GM21360 (cell line): ENCODE results near the gene TAGLN2.
"Not testable (repeated sequence)": the region's sequence is repeated elsewhere in the genome, so short reads cannot be mapped to it uniquely, and the experiment has no call there.

Experiments
- ATAC-seq: cut with Tn5 transposase; IDR thresholded peaks from one replicate; pipeline ENCODE4 v1.9.1; 2021; ENCODE audit warnings: mild to moderate bottlenecking, moderate library complexity; ENCODE audit not compliant: unreplicated experiment

Gene TAGLN2

DNA sequence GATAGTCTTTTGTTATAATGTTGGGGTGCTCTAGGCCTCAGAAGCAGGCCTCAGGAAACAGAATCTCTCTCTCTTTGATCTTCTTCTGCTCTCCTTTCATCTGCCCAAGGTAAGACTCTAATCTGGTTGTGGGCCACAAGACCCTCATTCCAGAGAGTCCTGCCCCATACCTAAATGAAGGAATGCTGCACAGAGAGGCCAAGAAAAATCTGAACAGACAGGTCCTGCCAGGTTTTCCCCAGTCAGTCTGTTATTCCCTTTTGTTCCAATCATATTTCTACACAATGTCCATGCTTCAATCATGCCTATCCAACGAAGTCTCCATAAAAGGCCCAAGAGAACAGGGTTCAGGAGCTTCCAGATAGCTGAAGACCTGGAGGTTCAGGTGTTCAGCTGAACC is 18.3 kb downstream of the TAGLN2 start:
- no peak for ATAC-seq

DNA sequence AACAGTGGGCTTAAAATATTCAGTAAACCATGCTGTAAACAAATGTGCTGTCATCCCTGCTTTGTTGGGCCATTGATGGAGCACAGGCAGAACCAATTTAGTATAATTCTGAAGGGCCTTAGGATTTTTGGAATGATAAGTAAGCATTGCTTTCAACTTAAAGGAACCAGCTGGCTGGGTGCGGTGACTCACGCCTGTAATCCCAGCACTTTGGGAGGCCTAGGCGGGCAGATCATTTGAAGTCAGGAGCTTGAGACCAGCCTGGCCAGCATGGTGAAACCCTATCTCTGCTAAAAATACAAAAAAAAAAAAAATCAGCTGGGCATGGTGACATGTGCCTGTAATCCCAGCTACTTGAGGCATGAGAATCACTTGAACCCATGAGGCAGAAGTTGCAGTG is 21.3 kb downstream of the TAGLN2 start:
- ATAC-seq = not testable (repeated sequence)

DNA sequence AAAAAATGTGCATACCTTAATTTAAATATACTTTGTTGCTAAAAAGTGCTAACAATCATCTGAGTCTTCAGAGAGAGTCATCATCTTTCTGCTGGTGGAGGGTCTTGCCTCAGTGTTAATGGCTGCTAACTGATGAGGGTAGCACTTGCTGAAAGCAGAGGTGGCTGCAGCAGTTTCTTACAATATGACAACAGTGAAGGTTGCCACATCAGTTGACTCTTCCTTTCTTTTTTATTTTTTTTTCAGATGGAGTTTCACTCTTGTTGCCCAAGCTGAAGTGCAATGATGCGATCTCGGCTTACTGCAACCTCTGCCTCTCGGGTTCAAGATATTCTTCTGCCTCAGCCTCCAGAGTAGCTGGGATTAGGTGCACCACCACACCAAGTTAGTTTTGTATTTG is 22.8 kb downstream of the TAGLN2 start:
- no peak for ATAC-seq

GRCh38 chr1:159900755-159901360 is 24.4 kb downstream of the TAGLN2 start:
- ATAC-seq = no peak

GRCh38 chr1:159900086-159900680 is 25.1 kb downstream of the TAGLN2 start, which contains the start of gene CFAP45:
Gene CFAP45 (minus strand): TSS chr1:159900165. CDS start chr1:159900098, 67 bp downstream.
- ATAC-seq = no peak

DNA sequence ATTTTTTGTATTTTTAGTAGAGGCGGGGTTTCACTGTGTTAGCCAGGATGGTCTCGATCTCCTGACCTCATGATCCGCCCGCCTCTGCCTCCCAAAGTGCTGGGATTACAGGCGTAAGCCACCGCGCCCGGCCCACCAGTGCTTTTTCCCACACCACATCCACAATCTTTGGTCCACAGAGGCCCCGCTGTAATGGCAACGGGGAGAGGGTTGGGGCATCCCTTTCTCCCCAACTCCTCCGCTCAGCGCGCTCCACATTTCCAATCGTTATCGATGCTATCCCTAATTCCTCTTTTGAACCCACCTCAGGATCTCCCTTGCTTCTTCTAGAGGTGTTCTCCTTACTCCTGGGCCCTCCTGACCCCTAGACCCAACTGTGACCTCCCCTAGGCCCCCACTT is 25.7 kb downstream of the TAGLN2 start:
- ATAC-seq = not testable (repeated sequence)

DNA sequence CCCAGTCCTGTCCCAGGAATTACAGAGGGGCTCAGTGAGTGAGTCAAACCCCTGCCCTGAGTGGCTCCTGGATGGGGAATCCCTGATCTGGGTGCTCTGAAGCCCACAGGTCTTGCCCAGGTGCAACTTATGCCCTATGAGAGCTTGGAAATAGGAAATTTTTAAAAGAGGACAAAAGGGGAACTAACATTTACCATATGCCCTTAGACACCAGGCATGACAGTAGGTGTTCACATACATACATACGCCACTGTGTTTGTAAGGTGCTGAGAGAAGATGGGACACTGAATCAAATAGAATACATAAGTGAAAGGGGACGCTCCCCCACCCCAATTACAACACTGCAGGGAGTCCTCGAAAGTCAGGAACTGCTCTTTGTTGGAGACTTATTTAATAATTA is 26.8 kb downstream of the TAGLN2 start:
- ATAC-seq = no peak

- ATAC-seq = no peak
Observed at GRCh38 chr1:159897962-159898361, 27.3 kb downstream of the TAGLN2 start.

DNA sequence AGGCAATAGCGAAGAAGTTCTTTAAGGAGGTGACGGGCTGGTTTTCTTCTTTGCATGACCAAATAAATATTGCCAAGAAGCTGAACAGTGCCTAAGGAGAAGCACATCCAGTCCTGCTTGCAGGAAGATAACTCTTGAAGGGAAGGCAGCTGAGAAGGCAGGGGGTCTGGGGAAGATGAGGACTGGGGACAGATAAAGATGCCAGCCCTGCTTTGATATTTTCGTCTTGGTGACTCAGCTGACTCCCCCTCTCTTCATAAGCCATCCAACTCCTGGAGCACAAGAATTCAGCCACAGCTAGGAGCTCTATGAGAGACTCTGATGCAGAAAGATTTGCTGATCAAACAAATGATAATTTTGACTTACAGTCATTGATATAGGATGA is 28.8 kb downstream of the TAGLN2 start:
- ATAC-seq = no peak

DNA sequence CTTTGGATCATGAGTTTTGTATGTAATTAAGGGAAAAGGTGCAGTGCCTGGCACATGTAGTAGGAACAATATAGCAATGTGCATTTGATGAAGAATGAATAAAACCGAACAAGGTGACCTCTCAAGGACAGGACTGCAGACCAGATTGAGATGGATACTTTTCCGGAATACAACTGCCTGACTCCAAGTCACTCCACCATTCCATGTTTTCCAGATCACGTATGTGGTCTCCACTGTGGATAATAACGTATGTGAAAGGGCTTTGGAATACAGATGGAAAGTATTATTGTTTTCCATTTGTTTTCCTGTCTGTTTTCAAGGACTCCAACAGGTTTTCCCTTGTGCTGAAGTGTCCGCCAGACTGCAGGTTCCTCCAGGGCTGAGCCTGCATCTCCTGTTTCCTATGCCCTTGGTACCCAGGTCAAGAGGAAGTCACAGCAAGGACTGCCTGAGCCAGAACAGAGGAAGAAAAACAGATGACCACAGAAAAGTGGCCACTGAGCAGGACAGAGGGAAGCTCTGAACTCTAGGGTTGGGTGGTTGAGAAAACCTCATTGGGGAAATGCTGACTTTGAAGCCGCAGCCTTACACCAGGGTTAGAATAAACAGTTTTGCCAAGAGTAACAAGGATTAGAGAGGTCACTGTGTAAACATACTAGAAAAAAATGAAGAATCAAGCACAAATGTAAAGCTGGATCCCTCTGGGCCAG is 29.3 kb downstream of the TAGLN2 start:
- ATAC-seq = no peak

- ATAC-seq = no peak
Observed at GRCh38 chr1:159895286-159895685, 30.0 kb downstream of the TAGLN2 start.

GRCh38 chr1:159892944-159893343 is 32.4 kb downstream of the TAGLN2 start:
- ATAC-seq = no peak

GRCh38 chr1:159891275-159892157 is 33.8 kb downstream of the TAGLN2 start:
- no peak for ATAC-seq

DNA sequence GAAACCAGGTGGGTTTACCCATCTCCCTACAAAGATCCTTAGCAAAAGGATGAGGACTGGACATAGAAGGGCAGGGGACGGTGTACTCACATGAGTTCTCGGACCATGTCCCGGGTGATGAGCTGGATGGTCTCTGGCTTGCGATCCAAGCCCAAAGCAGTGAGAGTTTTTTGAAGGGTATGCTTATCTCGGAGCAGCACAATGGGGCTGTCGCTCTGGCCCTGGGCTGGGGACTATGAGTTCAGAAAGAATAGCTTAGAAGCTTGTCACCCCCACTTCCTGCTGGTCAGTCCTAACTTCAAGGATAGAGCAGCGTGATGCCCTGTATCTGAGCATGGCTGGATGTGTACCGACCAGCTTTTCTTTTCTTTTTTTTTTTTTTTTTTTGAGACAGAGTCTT is 34.9 kb downstream of the TAGLN2 start:
- ATAC-seq = no peak

DNA sequence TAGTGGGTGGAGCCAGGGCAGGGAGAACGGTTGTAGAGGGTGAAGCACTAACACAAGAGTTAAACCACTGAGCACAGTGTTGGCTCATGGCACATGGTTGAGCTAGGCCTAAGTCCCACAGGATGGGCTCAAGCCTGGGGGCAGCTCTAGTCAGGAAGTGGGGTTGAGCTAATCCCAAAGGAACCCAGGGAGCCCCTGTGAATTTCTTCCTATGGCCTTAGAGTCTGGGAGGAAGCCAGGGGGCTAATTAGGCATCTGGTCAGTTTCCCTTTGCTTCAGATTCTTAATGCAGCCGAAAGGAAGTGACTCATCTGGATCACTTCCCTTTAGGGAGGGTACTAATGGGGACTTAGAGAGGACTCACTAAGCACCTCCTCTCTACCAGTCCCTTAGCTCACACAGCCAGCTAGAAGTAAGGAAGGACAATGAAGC is 35.5 kb downstream of the TAGLN2 start:
- ATAC-seq = peak; percentile 89

DNA sequence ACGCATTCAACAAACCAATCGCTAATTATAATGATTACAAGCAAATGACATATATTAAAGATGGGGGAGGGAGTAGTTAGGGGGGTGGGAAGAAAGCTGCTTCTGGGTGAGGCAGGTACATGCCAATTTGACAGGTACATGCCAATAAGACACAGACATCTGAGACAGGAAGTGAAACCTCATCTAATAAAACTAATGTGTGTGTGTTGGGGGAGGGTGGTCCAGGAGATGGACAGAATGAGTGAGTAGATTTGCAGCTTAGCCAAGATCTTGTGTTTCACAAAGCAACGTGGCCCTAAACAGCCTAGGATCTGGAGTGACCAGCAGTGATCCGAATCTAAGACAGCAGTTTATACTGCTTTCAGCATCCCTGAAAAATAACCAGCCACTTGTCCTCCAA is 36.1 kb downstream of the TAGLN2 start:
- ATAC-seq = no peak

DNA sequence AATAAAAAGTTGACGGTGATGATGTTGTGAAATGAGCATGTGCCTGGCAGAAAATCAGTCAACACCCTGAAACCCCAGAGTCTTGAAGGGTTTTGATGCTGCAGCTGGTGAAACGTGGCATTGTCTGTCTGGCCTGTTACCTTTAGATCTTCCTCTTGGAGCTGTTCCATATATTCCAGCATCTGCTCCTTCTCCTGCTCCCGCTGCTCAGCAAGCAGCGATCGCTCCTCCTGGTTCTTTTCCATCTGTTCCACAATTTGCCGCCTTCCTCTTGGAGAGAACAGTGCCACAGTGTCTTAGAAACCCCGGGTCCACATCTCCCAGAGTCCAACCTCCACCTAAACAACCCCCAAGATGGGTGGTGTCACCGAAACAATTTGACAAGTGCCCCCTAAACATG is 41.0 kb downstream of the TAGLN2 start:
- ATAC-seq = no peak

DNA sequence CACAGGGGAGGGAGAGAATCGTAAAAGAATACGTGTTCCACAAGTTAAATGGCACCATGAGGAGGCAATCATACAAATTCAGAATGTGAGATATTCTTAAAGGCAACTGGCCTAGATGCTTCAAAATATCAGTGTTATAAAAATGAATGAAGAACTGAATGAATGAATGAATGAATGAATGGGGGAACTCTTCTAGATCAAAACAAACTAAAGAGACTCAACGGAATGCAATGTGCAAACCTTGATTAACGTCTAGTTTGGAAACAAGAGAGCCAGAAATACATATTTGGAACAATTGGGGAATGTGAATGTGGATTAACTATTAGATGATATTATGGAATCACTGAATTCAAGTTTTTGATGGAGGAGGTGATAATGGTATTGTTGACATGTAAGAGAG is 42.2 kb downstream of the TAGLN2 start:
- no peak for ATAC-seq

- no peak for ATAC-seq
Observed at GRCh38 chr1:159882527-159882862, 42.8 kb downstream of the TAGLN2 start.

DNA sequence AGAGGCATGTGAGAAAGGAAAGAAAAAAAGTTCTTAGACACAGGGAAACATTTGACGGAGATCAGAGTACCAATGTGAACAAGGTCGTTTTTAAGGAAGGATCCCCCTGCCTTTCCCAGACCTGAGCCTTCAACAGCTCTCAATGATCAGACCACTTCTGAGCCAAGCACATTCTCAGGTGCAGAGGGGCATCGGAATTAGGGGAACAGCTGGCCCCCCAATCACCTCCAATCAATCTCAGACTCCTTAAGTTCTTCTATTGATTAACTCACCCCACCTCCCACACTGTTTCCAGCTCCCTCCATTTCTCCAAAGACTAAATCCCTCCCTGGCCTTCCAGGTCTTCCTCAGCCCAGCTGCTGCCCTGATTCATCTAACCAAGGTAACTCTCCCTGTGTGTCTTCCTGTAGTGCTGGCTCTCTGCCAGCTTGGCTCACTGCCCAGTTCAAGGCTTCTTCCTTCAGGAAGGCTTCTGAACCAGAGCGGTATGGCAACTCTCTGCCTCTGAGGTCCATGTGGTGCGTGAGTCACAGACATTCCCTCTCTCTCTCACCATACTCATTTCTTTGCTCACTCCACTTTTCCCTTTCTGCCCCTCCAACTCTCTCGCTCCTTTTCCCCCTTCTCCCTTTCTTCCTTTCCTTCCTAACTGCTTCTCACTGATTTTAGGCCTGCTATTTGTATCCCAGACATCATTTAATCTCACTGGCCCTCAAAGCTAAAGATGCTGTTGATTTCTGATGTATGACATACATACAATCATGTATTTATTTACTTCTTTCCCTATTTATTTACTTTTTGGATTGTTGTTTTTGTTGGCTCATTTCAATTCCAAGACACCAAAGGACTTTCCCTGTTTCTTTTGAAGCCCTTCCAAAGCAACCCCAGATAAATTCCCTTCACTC is 43.4 kb downstream of the TAGLN2 start:
- ATAC-seq = no peak
